Upper lobe of right lung (tissue), 1 donor: ENCODE results near the gene HSD17B7. TPM values are rescaled to one million over a fixed set of nuclear protein-coding genes. Genes with fewer than 3 reads are reported as not detected.

ENCODE experiments used
- ATAC-seq: fragments of 200-7000 bp; cut with Tn5 transposase; one replicate; pipeline ENCODE4 v1.9.1; 2020; ENCODE audit warnings: mild to moderate bottlenecking, moderate library complexity
- DNase-seq: peaks from one replicate; pipeline ENCODE4 v3.0.0-alpha.2; 2020
- H3K27ac ChIP-seq: fragments of 200-600 bp; one replicate; pipeline ENCODE4 v1.8.0; 2022
- H3K27me3 ChIP-seq: fragments of 200-600 bp; one replicate; pipeline ENCODE4 v1.8.0; 2022; ENCODE audit warnings: mild to moderate bottlenecking
- H3K36me3 ChIP-seq: fragments of 200-600 bp; one replicate; pipeline ENCODE4 v1.8.0; 2022
- H3K4me1 ChIP-seq: fragments of 200-600 bp; one replicate; pipeline ENCODE4 v1.8.0; 2022
- H3K4me3 ChIP-seq: fragments of 200-600 bp; one replicate; pipeline ENCODE4 v1.8.0; 2022; ENCODE audit warnings: mild to moderate bottlenecking
- H3K9me3 ChIP-seq: fragments of 200-600 bp; one replicate; pipeline ENCODE4 v1.8.0; 2022
- intact Hi-C: fragments of 100-400 bp; cut with DNase I; formaldehyde crosslinking; loops from one replicate; pipeline ENCODE4 v1.11.0; 2022
- total RNA-seq: library from RNA; stranded (reverse); fragmentation: NEBNext Ultra II Directional; extraction: Animal tissue kit (Norgen Biotek cat#: 25700); gene quantifications from one replicate; pipeline ENCODE4 v1.2.1, GENCODE V29; 2021
- TF ChIP-seq, protein P1 (sequence below): fragments of 200-600 bp; IDR thresholded peaks from one replicate; pipeline ENCODE4 v1.8.0; 2022; ENCODE audit warnings: antibody characterized with exemption
- donor health status: DM: no; HTN: yes; CAD: no; lungs with severe emphysema.

HSD17B7 gene
- total RNA-seq, 1 donor from 2014 or later: 31.6 TPM

- intact Hi-C loops: no loop called here
- DNase-seq: no peak
- no peak for ATAC-seq
- Histone ChIP-seq H3K9me3 (peaks cover 5% of the 10 kb centered on the region), H3K4me3 (no peak overlapping the region), H3K36me3 (no peaks in the 10 kb centered on the region), H3K4me1 (no peaks in the 10 kb centered on the region), H3K27me3 (no peaks in the 10 kb centered on the region), H3K27ac (no peak overlapping the region)
- TF ChIP-seq, protein P1, sequence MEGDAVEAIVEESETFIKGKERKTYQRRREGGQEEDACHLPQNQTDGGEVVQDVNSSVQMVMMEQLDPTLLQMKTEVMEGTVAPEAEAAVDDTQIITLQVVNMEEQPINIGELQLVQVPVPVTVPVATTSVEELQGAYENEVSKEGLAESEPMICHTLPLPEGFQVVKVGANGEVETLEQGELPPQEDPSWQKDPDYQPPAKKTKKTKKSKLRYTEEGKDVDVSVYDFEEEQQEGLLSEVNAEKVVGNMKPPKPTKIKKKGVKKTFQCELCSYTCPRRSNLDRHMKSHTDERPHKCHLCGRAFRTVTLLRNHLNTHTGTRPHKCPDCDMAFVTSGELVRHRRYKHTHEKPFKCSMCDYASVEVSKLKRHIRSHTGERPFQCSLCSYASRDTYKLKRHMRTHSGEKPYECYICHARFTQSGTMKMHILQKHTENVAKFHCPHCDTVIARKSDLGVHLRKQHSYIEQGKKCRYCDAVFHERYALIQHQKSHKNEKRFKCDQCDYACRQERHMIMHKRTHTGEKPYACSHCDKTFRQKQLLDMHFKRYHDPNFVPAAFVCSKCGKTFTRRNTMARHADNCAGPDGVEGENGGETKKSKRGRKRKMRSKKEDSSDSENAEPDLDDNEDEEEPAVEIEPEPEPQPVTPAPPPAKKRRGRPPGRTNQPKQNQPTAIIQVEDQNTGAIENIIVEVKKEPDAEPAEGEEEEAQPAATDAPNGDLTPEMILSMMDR: no peak
Measured at GRCh38 chr1:162840250-162840839, 49.8 kb downstream of the HSD17B7 start.

- intact Hi-C loops: no loop called here
- H3K27ac ChIP-seq: no peak overlapping the region
- no peaks in the 10 kb centered on the region for H3K9me3 ChIP-seq
- H3K27me3 ChIP-seq: no peaks in the 10 kb centered on the region
- H3K4me3 ChIP-seq: no peak overlapping the region
- H3K36me3 ChIP-seq: no peaks in the 10 kb centered on the region
- TF ChIP-seq, protein P1: no peak
- ATAC-seq (no peak), DNase-seq (no peak)
- no peaks in the 10 kb centered on the region for H3K4me1 ChIP-seq
Measured at GRCh38 chr1:162844153-162844552, 53.7 kb downstream of the HSD17B7 start.

- H3K4me1 ChIP-seq: no peaks in the 10 kb centered on the region
- no peak overlapping the region for H3K27ac ChIP-seq
- H3K4me3 ChIP-seq: no peak overlapping the region
- intact Hi-C loops: no loop called here
- no peaks in the 10 kb centered on the region for H3K27me3 ChIP-seq
- TF ChIP-seq, protein P1: no peak
- no peaks in the 10 kb centered on the region for H3K9me3 ChIP-seq
- ATAC-seq: no peak
- no peaks in the 10 kb centered on the region for H3K36me3 ChIP-seq
- DNase-seq: no peak
Measured at GRCh38 chr1:162846256-162847212, 56.0 kb downstream of the HSD17B7 start.

DNA sequence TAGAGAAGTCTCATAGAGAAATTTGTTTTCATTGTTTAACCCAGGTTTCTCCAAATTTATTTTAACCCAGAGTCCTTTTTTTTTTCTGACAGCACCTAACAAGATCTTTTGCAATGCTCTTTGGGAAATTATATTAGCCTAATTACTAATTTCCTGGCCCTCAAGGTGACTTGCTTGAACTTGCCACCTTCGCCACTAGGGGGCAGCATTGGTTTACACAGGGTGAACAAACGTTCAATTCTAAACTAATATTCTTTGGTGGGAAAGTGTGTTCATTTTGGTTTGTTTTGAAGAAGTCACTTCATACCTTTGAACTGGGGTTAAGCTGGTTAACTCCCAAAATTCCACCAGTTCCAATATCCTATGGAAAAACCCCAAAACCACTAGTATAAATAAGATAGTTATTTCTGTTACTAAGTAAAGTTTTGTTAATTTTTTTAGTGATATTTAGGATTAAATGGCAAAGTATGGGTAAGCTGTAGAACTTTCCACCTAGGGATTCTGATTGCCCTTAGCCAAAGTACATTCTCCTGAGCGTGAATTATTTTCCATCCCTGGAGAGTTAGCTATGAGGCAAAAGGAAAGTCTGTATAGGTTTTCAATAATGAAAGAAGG is 57.4 kb downstream of the HSD17B7 start:
- peak; percentile 77 for ATAC-seq
- no peak overlapping the region for H3K27ac ChIP-seq
- no peaks in the 10 kb centered on the region for H3K4me1 ChIP-seq
- H3K4me3 ChIP-seq: no peak overlapping the region
- H3K9me3 ChIP-seq: no peaks in the 10 kb centered on the region
- DNase-seq: peak; percentile 82
- intact Hi-C loops: no loop called here
- TF ChIP-seq, protein P1: peak; percentile 92
- H3K36me3 ChIP-seq: no peaks in the 10 kb centered on the region
- H3K27me3 ChIP-seq: no peaks in the 10 kb centered on the region

DNA sequence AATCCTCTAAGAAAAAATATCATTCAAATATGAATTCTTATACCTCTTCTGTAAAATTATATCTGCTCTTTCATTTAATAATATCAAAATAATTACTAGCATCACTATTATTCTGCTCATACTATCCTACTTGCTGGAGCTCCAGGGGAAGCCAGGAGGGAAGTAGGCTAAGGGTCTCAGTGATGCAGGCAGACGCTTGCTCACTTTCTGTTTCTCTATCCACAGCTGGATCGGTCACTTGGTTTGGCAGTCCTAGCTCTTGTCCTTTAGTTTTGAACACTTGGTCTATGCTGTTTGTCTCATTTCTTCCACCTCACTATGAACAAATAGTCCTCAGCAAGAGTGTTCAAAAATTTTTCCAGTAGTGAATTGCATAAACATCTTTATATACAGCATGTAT is 59.2 kb downstream of the HSD17B7 start:
- TF ChIP-seq, protein P1: no peak
- no peak for ATAC-seq
- intact Hi-C loops: loop anchor here (10.0 kb wide), 1 partner anchor 465 kb away; no protein-coding TSS in a partner anchor
- Histone ChIP-seq H3K4me1 (no peaks in the 10 kb centered on the region), H3K27me3 (no peaks in the 10 kb centered on the region), H3K9me3 (no peaks in the 10 kb centered on the region), H3K4me3 (no peak overlapping the region), H3K27ac (no peak overlapping the region), H3K36me3 (no peaks in the 10 kb centered on the region)
- DNase-seq: no peak
